MM.1S (cell line): Measurements from ENCODE around the gene IKZF4.
"Not testable (repeated sequence)": the region's sequence is repeated elsewhere in the genome, so short reads cannot be mapped to it uniquely, and the experiment has no call there.

ENCODE experiments used
- EZH2 ChIP-seq: fragments of 300-600 bp; sonication (generic); optimal IDR thresholded peaks from 2 replicates; pipeline ENCODE3; 2017; ENCODE audit warnings: low read depth, mild to moderate bottlenecking, antibody characterized with exemption, low read length, mixed read lengths
- EZH2phosphoT487 ChIP-seq: fragments of 300-600 bp; sonication (generic); IDR thresholded peaks from 2 replicates; pipeline ENCODE4 v1.6.1; 2018; ENCODE audit warnings: antibody characterized with exemption, low read length
- TF ChIP-seq, protein P1 (sequence below): fragments of 300-600 bp; sonication (generic); IDR thresholded peaks from 2 replicates; pipeline ENCODE4 v1.5.1; 2016; ENCODE audit warnings: antibody characterized with exemption, low read length, mixed read lengths

DNA sequence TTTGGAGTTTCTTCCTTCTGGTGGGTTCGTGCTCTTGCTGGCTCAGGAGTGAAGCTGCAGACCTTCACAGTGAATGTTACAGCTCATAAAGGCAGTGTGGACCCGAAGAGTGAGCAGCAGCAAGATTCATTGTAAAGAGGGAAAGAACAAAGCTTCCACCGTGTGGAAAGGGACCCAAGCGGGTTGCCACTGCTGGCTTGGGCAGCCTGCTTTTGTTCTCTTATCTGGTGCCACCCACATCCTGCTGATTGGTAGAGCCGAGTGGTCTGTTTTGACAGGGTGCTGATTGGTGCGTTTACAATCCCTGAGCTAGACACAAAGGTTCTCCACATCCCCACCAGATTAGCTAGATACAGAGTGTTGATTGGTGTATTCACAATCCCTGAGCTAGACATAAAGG, 21.3 kb upstream of the IKZF4 start:
- TF ChIP-seq, protein P1, sequence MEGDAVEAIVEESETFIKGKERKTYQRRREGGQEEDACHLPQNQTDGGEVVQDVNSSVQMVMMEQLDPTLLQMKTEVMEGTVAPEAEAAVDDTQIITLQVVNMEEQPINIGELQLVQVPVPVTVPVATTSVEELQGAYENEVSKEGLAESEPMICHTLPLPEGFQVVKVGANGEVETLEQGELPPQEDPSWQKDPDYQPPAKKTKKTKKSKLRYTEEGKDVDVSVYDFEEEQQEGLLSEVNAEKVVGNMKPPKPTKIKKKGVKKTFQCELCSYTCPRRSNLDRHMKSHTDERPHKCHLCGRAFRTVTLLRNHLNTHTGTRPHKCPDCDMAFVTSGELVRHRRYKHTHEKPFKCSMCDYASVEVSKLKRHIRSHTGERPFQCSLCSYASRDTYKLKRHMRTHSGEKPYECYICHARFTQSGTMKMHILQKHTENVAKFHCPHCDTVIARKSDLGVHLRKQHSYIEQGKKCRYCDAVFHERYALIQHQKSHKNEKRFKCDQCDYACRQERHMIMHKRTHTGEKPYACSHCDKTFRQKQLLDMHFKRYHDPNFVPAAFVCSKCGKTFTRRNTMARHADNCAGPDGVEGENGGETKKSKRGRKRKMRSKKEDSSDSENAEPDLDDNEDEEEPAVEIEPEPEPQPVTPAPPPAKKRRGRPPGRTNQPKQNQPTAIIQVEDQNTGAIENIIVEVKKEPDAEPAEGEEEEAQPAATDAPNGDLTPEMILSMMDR, result not testable (repeated sequence)
- not testable (repeated sequence) for TF ChIP-seq EZH2phosphoT487, EZH2
